HepG2 (cell line): ENCODE data around the gene NR2F1-AS1. TPM values are rescaled to one million over a fixed set of nuclear protein-coding genes. Genes with fewer than 3 reads are reported as not detected.

Experiments used
- ATAC-seq: fragments of 200-7000 bp; cut with Tn5 transposase; 3 replicates; pipeline ENCODE4 v1.9.1; 2020; ENCODE audit warnings: mild to moderate bottlenecking, moderate library complexity
- BruUV-seq: library from RNA; stranded (reverse); fragments of 400-500 nt; replicated peaks from 2 replicates; lab custom pipeline; 2021; lab: Mats Ljungman, UMichigan
- CTCF ChIA-PET: fragments of 300-600 bp; formaldehyde crosslinking; extraction: SDS; loops from one replicate; lab custom pipeline; 2021; ENCODE audit warnings: low total read pairs, inconsistent platforms, low intra/inter-chr PET ratio; lab: Yijun Ruan, JAX
- POLR2A ChIA-PET: fragments of 350-600 bp; sonication (Branson Sonifier 250); formaldehyde crosslinking; loops from one replicate; lab custom pipeline; 2020; ENCODE audit warnings: antibody characterized with exemption, inconsistent platforms; lab: Yijun Ruan, JAX
- DNase-seq: peaks from one replicate; pipeline ENCODE4 v3.0.0-alpha.2; 2015; ENCODE audit warnings: low spot score
- FAIRE-seq: peaks from 3 replicates; lab custom pipeline; 2011; peaks lifted over from hg19 to GRCh38; lab: Jason Lieb, UNC
- H2AFZ ChIP-seq: one replicate; pipeline ENCODE4 v1.6.1; 2011; ENCODE audit warnings: low read length, inconsistent platforms
- H3K27ac ChIP-seq: fragments of 300-600 bp; 3 replicates; pipeline ENCODE4 v1.8.0; 2011; ENCODE audit warnings: mixed run types, mild to moderate bottlenecking, mixed read lengths, low read length, inconsistent platforms; ENCODE audit not compliant: insufficient read depth; ENCODE audit errors: extremely low read length
- H3K27me3 ChIP-seq, 2 experiments: fragments of 200-600 bp in 1 of 2; 2 replicates in 1 of 2; 3 replicates in 1 of 2; pipeline versions ENCODE4 v1.6.0 to v1.8.0; 2011; ENCODE audit warnings: low read length in 2 of 2, mild to moderate bottlenecking in 2 of 2, moderate library complexity in 2 of 2, inconsistent platforms in 1 of 2; ENCODE audit not compliant: insufficient read depth in 2 of 2, control insufficient read depth in 1 of 2
- H3K36me3 ChIP-seq, 2 experiments: fragments of 200-600 bp in 1 of 2; replicated peaks in 1 of 2; 2 replicates in 1 of 2; 3 replicates in 1 of 2; pipeline versions ENCODE4 v1.5.1 to v1.8.0; 2011; ENCODE audit warnings: low read length in 2 of 2, inconsistent platforms in 1 of 2; ENCODE audit not compliant: insufficient read depth in 2 of 2, control insufficient read depth in 1 of 2
- H3K4me1 ChIP-seq: 2 replicates; pipeline ENCODE4 v1.5.1; 2012; ENCODE audit warnings: low read length, inconsistent platforms; ENCODE audit not compliant: insufficient read depth
- H3K4me2 ChIP-seq: 2 replicates; pipeline ENCODE4 v1.6.0; 2011; ENCODE audit warnings: low read depth, low read length, inconsistent platforms
- H3K4me3 ChIP-seq, 3 experiments: fragments of 200-600 bp in 1 of 3; sonication (generic), shearing (Covaris generic) in 1 of 3; replicated peaks in 1 of 3; 2 replicates each; pipeline ENCODE4 v1.5.1; 2011 to 2016; ENCODE audit warnings: low read length in 3 of 3, inconsistent platforms in 2 of 3, low read depth in 2 of 3, mild to moderate bottlenecking in 2 of 3, control low read depth in 1 of 3, mixed read lengths in 1 of 3; ENCODE audit not compliant: insufficient read depth in 1 of 3
- H3K79me2 ChIP-seq: one replicate; pipeline ENCODE4 v1.6.1; 2011; ENCODE audit warnings: low read length, inconsistent platforms; ENCODE audit not compliant: insufficient read depth
- H3K9ac ChIP-seq: 2 replicates; pipeline ENCODE4 v1.6.0; 2011; ENCODE audit warnings: mild to moderate bottlenecking, low read depth, low read length, inconsistent platforms; ENCODE audit not compliant: insufficient read depth
- H3K9me3 ChIP-seq: 2 replicates; pipeline ENCODE4 v1.5.1; 2012; ENCODE audit warnings: mild to moderate bottlenecking, low read length
- H4K20me1 ChIP-seq: 2 replicates; pipeline ENCODE4 v1.6.0; 2011; ENCODE audit warnings: inconsistent platforms, mild to moderate bottlenecking, low read length, moderate library complexity; ENCODE audit not compliant: insufficient read depth
- CENPT ChIP-seq: sonication (generic); formaldehyde crosslinking; IDR thresholded peaks from 2 replicates; pipeline ENCODE4 v1.8.0; 2022; ENCODE audit warnings: low read depth, mild to moderate bottlenecking, moderate library complexity, missing genetic modification reagents
- CREB1 ChIP-seq, 2 experiments: fragments of 450-650 bp in 1 of 2; IDR thresholded peaks; 2 replicates each; pipeline ENCODE4 v1.6.1; 2016 to 2017; ENCODE audit warnings: control low read depth in 1 of 2, mild to moderate bottlenecking in 1 of 2, missing compliant biosample characterization in 1 of 2, missing genetic modification characterization in 1 of 2
- EEA1 ChIP-seq: sonication (generic); formaldehyde crosslinking; IDR thresholded peaks from 2 replicates; pipeline ENCODE4 v1.5.1; 2020; ENCODE audit warnings: mild to moderate bottlenecking, missing genetic modification reagents, borderline replicate concordance
- IRX3 ChIP-seq: sonication (generic); formaldehyde crosslinking; IDR thresholded peaks from 2 replicates; pipeline ENCODE4 v1.8.1; 2023; ENCODE audit warnings: mild to moderate bottlenecking, low read depth, missing genetic modification reagents, borderline replicate concordance
- SKI ChIP-seq: fragments of 450-650 bp; IDR thresholded peaks from one replicate; pipeline ENCODE4 v1.6.1; 2018; ENCODE audit warnings: mild to moderate bottlenecking; ENCODE audit not compliant: partially characterized antibody
- ZNF430 ChIP-seq: sonication (generic); formaldehyde crosslinking; IDR thresholded peaks from 2 replicates; pipeline ENCODE4 v1.9.0; 2021; ENCODE audit warnings: mild to moderate bottlenecking, missing genetic modification reagents
- WGBS: methylation state at CpG from one replicate; pipeline ENCODE4 v1.1.6; 2017; ENCODE audit warnings: low lambda C conversion rate; 5-methylcytosine and 5-hydroxymethylcytosine counted together
- in situ Hi-C: cut with HindIII; loops from 2 replicates; pipeline ENCODE4 v1.10.0; 2017; ENCODE audit warnings: low pct_unique_long_range_greater_than_20kb; ENCODE audit not compliant: extremely low pct_ligation_motif_present
- intact Hi-C: fragments of 100-400 bp; cut with micrococcal nuclease; formaldehyde crosslinking; loops from one replicate; pipeline ENCODE4 v1.10.0; 2022; ENCODE audit not compliant: unreplicated experiment
- polyA plus RNA-seq, 8 experiments: library from polyadenylated mRNA; depleted of rRNA in 3 of 8; stranded (reverse) in 7 of 8; unstranded in 1 of 8; fragments of >200 nt; fragmentation: Illumina TruSeq in 4 of 8; extraction: Trizol in 4 of 8; gene quantifications; 2 replicates each; pipeline versions ENCODE4 v1.2.1 to v1.2.3, GENCODE V29; 2011 to 2016; ENCODE audit warnings: low read depth in 4 of 8, missing spikeins in 1 of 8, mixed read lengths in 1 of 8; ENCODE audit not compliant: insufficient read depth in 1 of 8
- total RNA-seq, 5 experiments: library from RNA; depleted of rRNA; stranded (reverse); fragments of >200 nt; fragmentation: Illumina TruSeq; extraction: Trizol; gene quantifications; 2 replicates each; pipeline ENCODE4 v1.2.3, GENCODE V29; 2016; ENCODE audit warnings: low read depth in 1 of 5
- TF ChIP-seq, protein P1 (sequence below), 2 experiments: sonication (generic) in 1 of 2; formaldehyde crosslinking in 1 of 2; IDR thresholded peaks; 2 replicates each; pipeline versions ENCODE4 v1.6.1 to v1.9.0; 2014 to 2022; ENCODE audit warnings: antibody characterized with exemption in 1 of 2, borderline replicate concordance in 1 of 2, inconsistent platforms in 1 of 2, low read depth in 1 of 2, missing genetic modification reagents in 1 of 2

Gene NR2F1-AS1
- total and polyA plus RNA-seq, 2 of the 13 experiments (the other 11 are each of a cell fraction or from before 2014, with no cell fraction given), result 2.8 TPM

- no peak for TF ChIP-seq EEA1 (CRISPR knock-in tag)
- TF ChIP-seq IRX3 (CRISPR knock-in tag), result no peak
- no peak for TF ChIP-seq ZNF430 (CRISPR knock-in tag)
- TF ChIP-seq, protein P1, sequence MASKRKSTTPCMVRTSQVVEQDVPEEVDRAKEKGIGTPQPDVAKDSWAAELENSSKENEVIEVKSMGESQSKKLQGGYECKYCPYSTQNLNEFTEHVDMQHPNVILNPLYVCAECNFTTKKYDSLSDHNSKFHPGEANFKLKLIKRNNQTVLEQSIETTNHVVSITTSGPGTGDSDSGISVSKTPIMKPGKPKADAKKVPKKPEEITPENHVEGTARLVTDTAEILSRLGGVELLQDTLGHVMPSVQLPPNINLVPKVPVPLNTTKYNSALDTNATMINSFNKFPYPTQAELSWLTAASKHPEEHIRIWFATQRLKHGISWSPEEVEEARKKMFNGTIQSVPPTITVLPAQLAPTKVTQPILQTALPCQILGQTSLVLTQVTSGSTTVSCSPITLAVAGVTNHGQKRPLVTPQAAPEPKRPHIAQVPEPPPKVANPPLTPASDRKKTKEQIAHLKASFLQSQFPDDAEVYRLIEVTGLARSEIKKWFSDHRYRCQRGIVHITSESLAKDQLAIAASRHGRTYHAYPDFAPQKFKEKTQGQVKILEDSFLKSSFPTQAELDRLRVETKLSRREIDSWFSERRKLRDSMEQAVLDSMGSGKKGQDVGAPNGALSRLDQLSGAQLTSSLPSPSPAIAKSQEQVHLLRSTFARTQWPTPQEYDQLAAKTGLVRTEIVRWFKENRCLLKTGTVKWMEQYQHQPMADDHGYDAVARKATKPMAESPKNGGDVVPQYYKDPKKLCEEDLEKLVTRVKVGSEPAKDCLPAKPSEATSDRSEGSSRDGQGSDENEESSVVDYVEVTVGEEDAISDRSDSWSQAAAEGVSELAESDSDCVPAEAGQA (IDR thresholded peaks at IDR 0.05; ENCODE audit: low read depth), result no peak
- TF ChIP-seq, protein P1 (CRISPR knock-in tag; IDR thresholded peaks at IDR 0.05; ENCODE audit: borderline replicate concordance), result no peak
Measured at GRCh38 chr5:93431250-93431649, 149.8 kb downstream of the NR2F1-AS1 start (continued).

DNA sequence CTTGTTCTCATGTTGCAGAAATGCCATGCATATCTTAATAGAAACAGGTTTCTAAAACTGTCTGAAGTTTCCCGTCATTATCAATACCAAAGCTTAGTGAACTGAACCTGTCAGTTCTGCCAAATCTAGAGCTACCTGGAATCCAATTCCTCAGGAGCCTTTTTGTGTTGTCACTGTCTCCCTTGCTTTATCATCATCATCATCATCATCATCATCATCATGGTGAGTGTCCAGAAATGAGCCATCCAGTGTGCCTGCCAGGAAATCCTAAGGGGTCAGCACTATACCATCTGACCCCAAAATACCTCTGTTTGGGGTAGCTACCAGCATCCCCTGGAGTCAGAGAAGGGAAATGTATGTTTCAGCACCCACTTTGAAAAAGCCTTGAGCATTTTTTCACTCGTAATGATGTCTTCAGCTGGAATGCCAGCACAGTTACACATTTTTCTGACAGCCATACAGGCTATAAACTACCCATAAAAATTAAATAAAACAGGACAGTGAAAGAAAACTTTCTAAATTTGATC lies 150.3 kb downstream of the NR2F1-AS1 start:
- Histone ChIP-seq H3K4me3 (no peak overlapping the region), H3K4me1 (peaks cover 8% of the 10 kb centered on the region), H3K9me3 (no peaks in the 10 kb centered on the region), H4K20me1 (no peaks in the 10 kb centered on the region), H3K4me2 (no peak overlapping the region), H3K27ac (no peak overlapping the region), H3K36me3 (no peaks in the 10 kb centered on the region), H2AFZ (no peak overlapping the region), H3K79me2 (no peaks in the 10 kb centered on the region), H3K27me3 (no peaks in the 10 kb centered on the region), H3K9ac (no peak overlapping the region)
- in situ Hi-C loops, result no loop called here
- intact Hi-C loops, result no loop called here
- POLR2A ChIA-PET, result no interaction called here
- no TSS peak for BruUV-seq
- FAIRE-seq (no peak), ATAC-seq (no peak), DNase-seq (no peak)
- CTCF ChIA-PET, result no interaction called here
- TF ChIP-seq SKI, result no peak
- peak; percentile 66; the same call in 1 of the 2 replicates for TF ChIP-seq CREB1 (IDR thresholded peaks at IDR 0.05)
- TF ChIP-seq CREB1 (CRISPR knock-in tag; IDR thresholded peaks at IDR 0.05), result no peak
- TF ChIP-seq CENPT (CRISPR knock-in tag), result no peak
- WGBS, result 25% methylated on average over 2 of the region's 2 CpGs
